ENCODE data around the gene ABITRAM. TPM values are rescaled to one million over a fixed set of nuclear protein-coding genes. Genes with fewer than 3 reads are reported as not detected.

ABITRAM gene
- total RNA-seq, 4 donors from 2014 or later: 5.6 to 14.4 (median 9.4) TPM

DNA sequence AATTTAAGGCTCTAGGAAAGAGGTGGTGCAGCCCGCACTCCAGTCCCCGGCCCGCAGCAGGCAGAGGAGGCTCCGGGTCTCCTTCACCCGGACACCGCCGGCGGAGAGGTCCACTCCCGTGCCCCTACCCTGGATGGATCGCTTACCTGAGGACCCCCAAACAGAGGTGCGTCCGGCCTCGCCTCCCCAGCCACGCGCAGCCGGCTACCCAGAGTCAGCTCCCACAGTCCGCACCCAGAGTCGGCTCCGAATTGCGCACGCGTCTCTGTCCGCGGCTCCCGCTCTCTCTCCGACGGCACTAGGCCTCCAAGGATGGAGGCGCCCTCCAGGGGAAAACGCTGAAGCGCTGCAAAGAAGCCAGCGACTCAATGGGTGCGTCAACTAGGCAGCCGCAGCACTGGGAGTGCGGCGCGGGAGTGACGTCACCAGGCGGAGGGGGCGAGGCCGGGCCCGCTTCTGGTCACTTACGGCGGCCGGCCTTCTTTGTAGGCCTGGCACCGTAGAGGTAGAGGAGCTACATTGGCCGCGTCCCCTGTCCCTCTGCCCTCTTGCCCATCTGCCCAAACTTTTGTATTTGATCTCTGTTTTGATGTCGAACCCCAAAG is 380 bp upstream of the ABITRAM start, which contains the start of gene ELP1:
Gene ELP1, minus strand, starts transcription at position 407 of the 605 bp plus-strand sequence. CDS start 2,978 bp downstream, outside the sequence.
- Histone ChIP-seq H3K27ac (peak within 1 kb of the TSS; percentile 89 to 94 (median 92)), H3K4me1 (peaks cover 8 to 21% (median 18%) of the 10 kb centered on the region in 4 donors), H3K36me3 (peaks cover 0 to 9% (median 2%) of the 10 kb centered on the region in 4 donors), H3K27me3 (no peaks in the 10 kb centered on the region), H3K9me3 (no peaks in the 10 kb centered on the region), H3K4me3 (peak within 1 kb of the TSS; percentile 73 to 83 (median 75))
- 1% methylated on average over 20 of the region's 48 CpGs; no CpG with 5 or more reads in 1 of the 2 donors for WGBS, 2 donors (ENCODE audit: low coverage in 1 of 2)
- TF ChIP-seq POLR2AphosphoS5 (IDR thresholded peaks at IDR 0.05) (peak; percentile 81 to 86 (median 86)), POLR2A (IDR thresholded peaks at IDR 0.05) (peak; percentile 66), EP300 (IDR thresholded peaks at IDR 0.05; ENCODE audit: low read depth) (no peak)
- TF ChIP-seq, protein P1, sequence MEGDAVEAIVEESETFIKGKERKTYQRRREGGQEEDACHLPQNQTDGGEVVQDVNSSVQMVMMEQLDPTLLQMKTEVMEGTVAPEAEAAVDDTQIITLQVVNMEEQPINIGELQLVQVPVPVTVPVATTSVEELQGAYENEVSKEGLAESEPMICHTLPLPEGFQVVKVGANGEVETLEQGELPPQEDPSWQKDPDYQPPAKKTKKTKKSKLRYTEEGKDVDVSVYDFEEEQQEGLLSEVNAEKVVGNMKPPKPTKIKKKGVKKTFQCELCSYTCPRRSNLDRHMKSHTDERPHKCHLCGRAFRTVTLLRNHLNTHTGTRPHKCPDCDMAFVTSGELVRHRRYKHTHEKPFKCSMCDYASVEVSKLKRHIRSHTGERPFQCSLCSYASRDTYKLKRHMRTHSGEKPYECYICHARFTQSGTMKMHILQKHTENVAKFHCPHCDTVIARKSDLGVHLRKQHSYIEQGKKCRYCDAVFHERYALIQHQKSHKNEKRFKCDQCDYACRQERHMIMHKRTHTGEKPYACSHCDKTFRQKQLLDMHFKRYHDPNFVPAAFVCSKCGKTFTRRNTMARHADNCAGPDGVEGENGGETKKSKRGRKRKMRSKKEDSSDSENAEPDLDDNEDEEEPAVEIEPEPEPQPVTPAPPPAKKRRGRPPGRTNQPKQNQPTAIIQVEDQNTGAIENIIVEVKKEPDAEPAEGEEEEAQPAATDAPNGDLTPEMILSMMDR (IDR thresholded peaks at IDR 0.05): peak in 2 of 5 experiments; percentile 18 to 42
- intact Hi-C loops (cut with DNase I; ENCODE audit: low total_unique reads): loop anchor here (10.0 kb wide), 1 partner anchor 381 kb away; no protein-coding TSS in a partner anchor
- in situ Hi-C loops (cut with MboI; ENCODE audit: low pct_ligation_motif_present in 1 of 4, low pct_unique_long_range_greater_than_20kb in 1 of 4, low sequenced_read_pairs in 3 of 4): no loop called here
- peak; percentile 95 for DNase-seq

DNA sequence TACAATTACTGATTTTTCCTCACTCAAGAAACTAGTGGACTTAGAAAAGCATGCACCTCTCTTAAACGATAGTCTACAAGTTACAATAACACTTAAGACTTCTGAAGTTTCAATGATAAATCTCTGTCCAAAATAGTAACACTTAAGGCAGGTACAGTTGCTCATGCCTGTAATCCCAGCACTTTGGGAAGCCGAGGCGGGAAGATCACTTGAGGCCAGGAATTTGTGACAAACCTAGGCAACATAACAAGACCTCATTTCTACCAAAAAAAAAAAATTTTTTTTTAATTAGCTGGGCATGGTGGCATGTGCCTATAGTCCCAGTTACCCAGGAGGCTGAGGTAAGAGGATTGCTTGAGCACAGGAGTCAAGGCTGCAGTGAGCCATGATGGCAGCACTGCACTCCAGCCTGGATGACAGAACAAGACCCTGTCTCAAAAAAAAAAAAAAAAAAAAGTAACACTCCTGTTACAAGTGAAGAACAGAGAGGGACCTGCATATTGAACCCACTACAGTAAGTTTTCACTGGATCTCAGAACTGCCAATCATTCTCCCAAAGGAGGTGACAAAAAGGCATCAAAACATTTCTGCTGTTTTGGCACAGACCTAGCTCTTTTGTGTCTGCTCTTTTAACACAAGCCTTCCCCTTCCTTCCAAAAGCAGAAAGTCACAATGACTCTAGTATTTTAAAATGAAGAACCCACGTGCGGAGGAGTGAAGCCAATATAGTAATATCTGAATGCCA is 3.5 kb downstream of the ABITRAM start:
- Histone ChIP-seq H3K4me1 (peaks cover 3 to 16% (median 13%) of the 10 kb centered on the region in 4 donors), H3K4me3 (no peak overlapping the region), H3K27me3 (no peaks in the 10 kb centered on the region), H3K9me3 (no peaks in the 10 kb centered on the region), H3K36me3 (peaks cover 0 to 8% (median under 1%) of the 10 kb centered on the region in 4 donors), H3K27ac (no peak overlapping the region)
- TF ChIP-seq POLR2AphosphoS5 (IDR thresholded peaks at IDR 0.05) (no peak), POLR2A (IDR thresholded peaks at IDR 0.05) (no peak), EP300 (IDR thresholded peaks at IDR 0.05; ENCODE audit: low read depth) (no peak)
- TF ChIP-seq, protein P1 (IDR thresholded peaks at IDR 0.05): no peak
- in situ Hi-C loops (cut with MboI; ENCODE audit: low pct_ligation_motif_present in 1 of 4, low pct_unique_long_range_greater_than_20kb in 1 of 4, low sequenced_read_pairs in 3 of 4) (no loop called here), intact Hi-C loops (cut with DNase I; ENCODE audit: low total_unique reads) (loop anchor here (10.0 kb wide), 1 partner anchor 377 kb away; no protein-coding TSS in a partner anchor)
- WGBS, 2 donors (ENCODE audit: low coverage in 1 of 2): 88% methylated on average over 5 of the region's 5 CpGs
- no peak for DNase-seq

DNA sequence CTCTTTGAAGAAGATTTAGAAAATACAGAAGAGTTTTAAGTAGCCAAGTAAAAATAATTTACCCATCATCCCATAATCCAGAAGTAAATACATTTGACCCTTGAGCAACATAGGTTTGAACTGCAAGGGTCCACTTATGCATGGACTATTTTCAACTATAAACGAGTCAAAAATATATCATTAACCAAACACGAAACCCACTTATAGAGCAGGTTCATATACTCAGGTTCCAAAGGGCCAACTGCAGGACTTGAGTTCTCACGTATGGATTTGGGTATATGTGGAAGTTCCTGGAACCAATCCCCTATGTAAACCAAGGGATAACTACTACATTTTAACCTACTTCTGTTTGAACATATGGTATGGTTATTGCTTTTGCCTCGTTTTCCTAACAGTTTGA is 5.8 kb downstream of the ABITRAM start:
- Histone ChIP-seq H3K4me3 (no peak overlapping the region), H3K27me3 (no peaks in the 10 kb centered on the region), H3K27ac (no peak overlapping the region), H3K36me3 (peaks cover 0 to 8% (median 3%) of the 10 kb centered on the region in 4 donors), H3K9me3 (no peaks in the 10 kb centered on the region), H3K4me1 (peaks cover 0 to 5% (median 3%) of the 10 kb centered on the region in 4 donors)
- TF ChIP-seq POLR2AphosphoS5 (IDR thresholded peaks at IDR 0.05) (no peak), EP300 (IDR thresholded peaks at IDR 0.05; ENCODE audit: low read depth) (no peak), POLR2A (IDR thresholded peaks at IDR 0.05) (no peak)
- TF ChIP-seq, protein P1 (IDR thresholded peaks at IDR 0.05): no peak
- in situ Hi-C loops (cut with MboI; ENCODE audit: low pct_ligation_motif_present in 1 of 4, low pct_unique_long_range_greater_than_20kb in 1 of 4, low sequenced_read_pairs in 3 of 4): no loop called here
- WGBS, 2 donors (ENCODE audit: low coverage in 1 of 2): 86% methylated on average over 3 to 4 of the region's 4 CpGs
- intact Hi-C loops (cut with DNase I; ENCODE audit: low total_unique reads): loop anchor here (10.0 kb wide), 1 partner anchor 375 kb away; no protein-coding TSS in a partner anchor
- no peak for DNase-seq

DNA sequence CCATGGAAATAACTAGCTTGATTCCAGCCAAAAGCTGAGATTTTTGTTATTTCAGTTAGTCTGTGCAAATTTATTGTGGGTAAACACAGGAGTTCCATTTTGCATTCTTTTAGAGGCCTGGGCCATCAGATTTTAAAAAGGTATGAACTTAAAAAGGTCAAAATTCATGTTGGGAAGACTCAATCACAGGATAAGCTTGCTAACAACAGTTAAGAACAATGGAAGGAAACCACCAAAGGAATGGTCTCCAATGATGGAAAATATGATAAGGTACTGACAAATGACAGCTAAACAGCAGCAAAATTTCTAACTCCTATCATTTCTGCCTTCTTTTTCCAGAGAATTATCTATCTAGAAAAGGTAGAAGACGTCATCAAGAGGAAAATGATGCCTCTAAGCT is 16.0 kb downstream of the ABITRAM start:
- no peak for TF ChIP-seq POLR2AphosphoS5 (IDR thresholded peaks at IDR 0.05)
- TF ChIP-seq, protein P1 (IDR thresholded peaks at IDR 0.05): no peak
- no peak for TF ChIP-seq EP300 (IDR thresholded peaks at IDR 0.05; ENCODE audit: low read depth)
- TF ChIP-seq POLR2A (IDR thresholded peaks at IDR 0.05): no peak
- H3K27ac ChIP-seq: no peak overlapping the region
- peaks cover 0 to 6% (median 1%) of the 10 kb centered on the region in 4 donors for H3K4me1 ChIP-seq
- no peaks in the 10 kb centered on the region for H3K9me3 ChIP-seq
- intact Hi-C loops (cut with DNase I; ENCODE audit: low total_unique reads): no loop called here
- H3K4me3 ChIP-seq: no peak overlapping the region
- H3K36me3 ChIP-seq: no peaks in the 10 kb centered on the region
- no peak for DNase-seq
- no peaks in the 10 kb centered on the region for H3K27me3 ChIP-seq
- 75 to 77% methylated on average over 1 of the region's 1 CpG for WGBS, 2 donors (ENCODE audit: low coverage in 1 of 2)
- in situ Hi-C loops (cut with MboI; ENCODE audit: low pct_ligation_motif_present in 1 of 4, low pct_unique_long_range_greater_than_20kb in 1 of 4, low sequenced_read_pairs in 3 of 4): loop anchor here in 1 of 4 donors (25.0 kb wide), 1 partner anchor 88 kb away; the partner anchor contains the start of genes ACTL7A and ACTL7B

Measured in transverse colon (tissue), 4 donors.